Pancreas (tissue), 10 donors: Measurements from ENCODE around the gene LMBRD1. TPM values are rescaled to one million over a fixed set of nuclear protein-coding genes. Genes with fewer than 3 reads are reported as not detected.
"Not testable (repeated sequence)": the region's sequence is repeated elsewhere in the genome, so short reads cannot be mapped to it uniquely, and the experiment has no call there.

Source experiments
- ATAC-seq, 4 donors: fragments of 200-7000 bp; cut with Tn5 transposase; one replicate each; pipeline versions ENCODE4 v1.8.0 to v1.9.1; 2020; ENCODE audit warnings: mild to moderate bottlenecking in 4 of 4, moderate library complexity in 4 of 4
- DNase-seq, 6 donors: peaks; one replicate each; pipeline ENCODE4 v3.0.0-alpha.2; 2020
- FAIRE-seq: peaks from 2 replicates; lab custom pipeline; 2012; peaks lifted over from hg19 to GRCh38; lab: Jason Lieb, UNC
- H3K27ac ChIP-seq, 4 donors: fragments of 200-600 bp; sonication (generic); 1 replicate in 3 of 4; 2 replicates in 1 of 4; pipeline versions ENCODE4 v1.5.0 to v1.8.0; 2020
- H3K27me3 ChIP-seq, 4 donors: fragments of 200-600 bp; one replicate each; pipeline ENCODE4 v1.8.0; 2021
- H3K36me3 ChIP-seq, 3 donors: fragments of 200-600 bp; sonication (generic) in 1 of 3; one replicate each; pipeline versions ENCODE4 v1.5.0 to v1.8.0; 2020 to 2021
- H3K4me1 ChIP-seq, 3 donors: fragments of 200-600 bp; one replicate each; pipeline ENCODE4 v1.8.0; 2021
- H3K4me3 ChIP-seq, 4 donors: fragments of 200-600 bp; sonication (generic) in 2 of 4; one replicate each; pipeline versions ENCODE4 v1.5.0 to v1.8.0; 2020 to 2021
- H3K9me3 ChIP-seq, 4 donors: fragments of 200-600 bp; one replicate each; pipeline ENCODE4 v1.8.0; 2021
- WGBS, 2 donors: extraction: QIAGEN DNeasy Blood & Tissue Kit; methylation state at CpG; one replicate each; pipeline ENCODE4 v1.1.7; 2013; 5-methylcytosine and 5-hydroxymethylcytosine counted together
- intact Hi-C, 3 donors: fragments of 100-400 bp; cut with DNase I; formaldehyde crosslinking; loops; one replicate each; pipeline versions ENCODE4 v1.11.1 to v1.14.2; 2022
- polyA plus RNA-seq, 2 donors: library from polyadenylated mRNA; stranded (reverse); fragments of 200-250 nt; gene quantifications; one replicate each; pipeline ENCODE4 v1.2.3, GENCODE V29; 2013
- total RNA-seq, 6 donors: library from RNA; stranded (reverse); fragmentation: NEBNext Ultra II Directional in 4 of 6; extraction: Animal tissue kit (Norgen Biotek cat#: 25700) in 4 of 6; gene quantifications; one replicate each; pipeline versions ENCODE4 v1.2.1 to v1.2.4, GENCODE V29; 2021 to 2023
- TF ChIP-seq, protein P1 (sequence below), 4 donors: fragments of 200-600 bp; sonication (generic) in 3 of 4; IDR thresholded peaks; one replicate each; pipeline versions ENCODE4 v1.5.0 to v1.8.0; 2021; ENCODE audit warnings: antibody characterized with exemption in 4 of 4
- donor health status: healthy with polysubstance abuse.
- donor health status: DM: no; HTN: no; CAD: no; lungs with moderate emphysema.
- donor health status: DM: no; HTN: no; CAD: no.
- donor health status: control.
- donor health status: control.
- donor health status: Bipolar disorder and iron deficiency.
- donor health status: DM: yes; HTN: yes; CAD: no.
- donor health status: DM: no; HTN: no; CAD: no.
- donor health status: DM: no; HTN: no; CAD: no.
- donor health status: DM: yes; HTN: yes; CAD: no.

Gene LMBRD1
- total and polyA plus RNA-seq, 8 donors: 16.5 to 50.5 (median 38.7) TPM

DNA sequence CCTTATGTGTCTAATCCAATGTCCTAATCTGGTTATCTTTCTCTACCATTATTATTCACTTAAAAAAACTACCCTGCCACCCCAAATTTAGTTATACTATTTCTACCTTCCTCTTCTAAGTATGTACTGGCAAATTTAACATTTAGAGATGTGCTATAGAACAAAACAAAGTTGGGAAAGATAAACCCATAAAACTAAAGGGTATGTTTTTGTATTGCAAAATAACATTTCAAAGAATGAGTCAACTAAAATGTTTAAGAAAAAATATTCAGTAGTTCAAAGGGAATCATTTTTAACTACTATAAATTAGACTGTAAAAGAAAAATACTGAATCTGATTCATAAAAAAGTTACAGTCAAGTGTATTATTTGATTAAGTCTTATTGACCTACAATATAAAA is 103.0 kb downstream of the LMBRD1 start:
- Histone ChIP-seq H3K36me3 (peaks cover 0 to 11% (median 0%) of the 10 kb centered on the region in 3 donors), H3K4me1 (no peaks in the 10 kb centered on the region), H3K27me3 (no peaks in the 10 kb centered on the region), H3K4me3 (no peak overlapping the region), H3K27ac (no peak overlapping the region), H3K9me3 (no peaks in the 10 kb centered on the region)
- TF ChIP-seq, protein P1, sequence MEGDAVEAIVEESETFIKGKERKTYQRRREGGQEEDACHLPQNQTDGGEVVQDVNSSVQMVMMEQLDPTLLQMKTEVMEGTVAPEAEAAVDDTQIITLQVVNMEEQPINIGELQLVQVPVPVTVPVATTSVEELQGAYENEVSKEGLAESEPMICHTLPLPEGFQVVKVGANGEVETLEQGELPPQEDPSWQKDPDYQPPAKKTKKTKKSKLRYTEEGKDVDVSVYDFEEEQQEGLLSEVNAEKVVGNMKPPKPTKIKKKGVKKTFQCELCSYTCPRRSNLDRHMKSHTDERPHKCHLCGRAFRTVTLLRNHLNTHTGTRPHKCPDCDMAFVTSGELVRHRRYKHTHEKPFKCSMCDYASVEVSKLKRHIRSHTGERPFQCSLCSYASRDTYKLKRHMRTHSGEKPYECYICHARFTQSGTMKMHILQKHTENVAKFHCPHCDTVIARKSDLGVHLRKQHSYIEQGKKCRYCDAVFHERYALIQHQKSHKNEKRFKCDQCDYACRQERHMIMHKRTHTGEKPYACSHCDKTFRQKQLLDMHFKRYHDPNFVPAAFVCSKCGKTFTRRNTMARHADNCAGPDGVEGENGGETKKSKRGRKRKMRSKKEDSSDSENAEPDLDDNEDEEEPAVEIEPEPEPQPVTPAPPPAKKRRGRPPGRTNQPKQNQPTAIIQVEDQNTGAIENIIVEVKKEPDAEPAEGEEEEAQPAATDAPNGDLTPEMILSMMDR (IDR thresholded peaks at IDR 0.05): no peak
- intact Hi-C loops: no loop called here
- FAIRE-seq (no peak), ATAC-seq (no peak), DNase-seq (no peak)

DNA sequence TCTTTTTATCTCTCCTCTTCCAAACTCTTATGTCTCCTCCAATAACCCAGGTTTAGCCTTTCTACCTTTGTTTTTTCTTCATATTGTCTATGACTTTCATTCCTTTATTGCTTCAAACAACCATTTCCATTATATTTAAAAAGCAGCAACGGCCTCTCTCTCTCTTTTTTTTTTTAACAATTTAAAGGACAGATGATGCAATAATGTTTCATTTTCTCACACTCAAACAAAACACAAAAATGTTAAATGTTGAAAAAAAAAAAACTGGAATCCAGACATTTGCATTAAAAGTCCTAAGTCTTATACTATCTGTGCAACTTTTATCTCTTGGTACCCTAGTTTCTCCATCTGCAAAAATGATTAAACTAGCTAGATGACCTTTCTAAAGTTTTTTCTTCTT is 105.8 kb downstream of the LMBRD1 start:
- Histone ChIP-seq H3K4me1 (no peaks in the 10 kb centered on the region), H3K36me3 (no peaks in the 10 kb centered on the region), H3K9me3 (no peaks in the 10 kb centered on the region), H3K4me3 (no peak overlapping the region), H3K27me3 (no peaks in the 10 kb centered on the region), H3K27ac (no peak overlapping the region)
- intact Hi-C loops: no loop called here
- FAIRE-seq: no peak
- no peak for DNase-seq
- ATAC-seq: no peak
- TF ChIP-seq, protein P1 (IDR thresholded peaks at IDR 0.05): no peak
- 93% methylated on average over 1 of the region's 1 CpG for WGBS, 2 donors

DNA sequence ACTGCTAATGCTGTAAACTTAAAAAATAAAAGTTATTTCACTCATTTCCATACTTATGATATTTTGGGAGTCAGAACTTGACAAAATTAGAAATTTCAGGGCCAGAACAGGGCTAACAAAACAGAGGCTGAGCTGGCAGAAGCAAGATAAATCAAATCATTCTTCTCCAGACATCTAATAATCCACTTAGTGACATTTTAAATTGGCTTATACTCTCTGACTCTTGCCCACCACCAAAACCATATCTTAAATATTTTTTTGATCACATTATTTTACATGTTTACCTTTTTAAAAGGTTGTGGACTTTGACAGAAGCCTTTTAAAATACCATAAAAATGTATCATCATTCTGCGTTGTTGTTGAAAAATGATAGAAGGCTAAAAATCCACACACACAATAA is 116.5 kb downstream of the LMBRD1 start:
- TF ChIP-seq, protein P1 (IDR thresholded peaks at IDR 0.05): no peak
- no peak overlapping the region for H3K4me3 ChIP-seq
- peaks cover 0 to 10% (median 0%) of the 10 kb centered on the region in 3 donors for H3K36me3 ChIP-seq
- DNase-seq (no peak), ATAC-seq (no peak), FAIRE-seq (no peak)
- no peaks in the 10 kb centered on the region for H3K27me3 ChIP-seq
- no peaks in the 10 kb centered on the region for H3K4me1 ChIP-seq
- intact Hi-C loops: no loop called here
- WGBS, 2 donors: 96 to 99% methylated on average over 1 of the region's 1 CpG
- no peak overlapping the region for H3K27ac ChIP-seq
- H3K9me3 ChIP-seq: no peaks in the 10 kb centered on the region

DNA sequence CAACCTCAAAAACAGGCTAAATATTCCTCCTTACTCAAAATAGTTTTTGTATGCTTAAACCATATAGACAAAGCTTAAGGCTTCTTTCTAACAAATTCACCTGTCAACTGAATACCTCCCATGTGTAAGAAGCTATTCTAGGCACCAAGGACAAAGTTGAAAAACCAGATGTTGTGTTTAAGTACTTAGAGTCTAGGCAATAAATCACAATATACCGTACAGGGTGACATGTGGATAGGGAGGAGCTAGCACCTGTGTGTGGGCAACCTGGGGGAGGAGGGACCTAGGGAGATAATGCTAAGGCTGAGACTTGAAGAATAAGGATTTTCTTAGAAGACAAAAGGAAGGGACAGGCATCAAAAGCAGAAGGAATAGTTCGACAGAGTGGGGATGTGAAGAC is 123.5 kb downstream of the LMBRD1 start:
- H3K4me1 ChIP-seq: no peaks in the 10 kb centered on the region
- DNase-seq (no peak), ATAC-seq (no peak), FAIRE-seq (no peak)
- peaks cover 0 to 33% (median 0%) of the 10 kb centered on the region in 3 donors for H3K36me3 ChIP-seq
- H3K27ac ChIP-seq: no peak overlapping the region
- no peaks in the 10 kb centered on the region for H3K27me3 ChIP-seq
- TF ChIP-seq, protein P1 (IDR thresholded peaks at IDR 0.05): no peak
- intact Hi-C loops: no loop called here
- 66 to 69% methylated on average over 2 of the region's 2 CpGs for WGBS, 2 donors
- no peaks in the 10 kb centered on the region for H3K9me3 ChIP-seq
- H3K4me3 ChIP-seq: no peak overlapping the region

DNA sequence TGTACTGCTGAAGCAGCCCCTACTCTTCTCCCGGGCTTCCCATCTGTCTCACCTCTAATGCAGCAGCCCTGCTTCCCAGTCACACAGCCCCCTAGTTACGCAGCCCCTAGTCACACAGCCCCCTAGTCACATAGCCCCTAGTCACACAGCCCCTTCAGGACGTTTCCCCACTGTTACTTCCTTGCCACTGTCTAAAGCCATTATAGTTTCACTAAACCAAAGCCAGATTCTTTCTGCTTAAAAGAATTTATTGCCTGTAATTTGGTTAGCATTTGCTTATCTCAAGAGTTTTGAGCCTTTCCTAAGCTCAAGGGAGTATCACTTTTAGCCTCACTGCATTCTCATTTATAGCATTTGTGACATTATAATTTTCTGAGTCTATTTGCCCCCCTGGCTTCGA is 127.9 kb downstream of the LMBRD1 start:
- Histone ChIP-seq H3K27me3 (no peaks in the 10 kb centered on the region), H3K27ac (no peak overlapping the region), H3K36me3 (peaks cover 0 to 9% (median 0%) of the 10 kb centered on the region in 3 donors), H3K9me3 (no peaks in the 10 kb centered on the region), H3K4me3 (no peak overlapping the region), H3K4me1 (no peaks in the 10 kb centered on the region)
- no peak for ATAC-seq
- no peak for FAIRE-seq
- 77% methylated on average over 4 of the region's 4 CpGs for WGBS, 2 donors
- intact Hi-C loops: no loop called here
- no peak for DNase-seq
- TF ChIP-seq, protein P1 (IDR thresholded peaks at IDR 0.05): no peak

DNA sequence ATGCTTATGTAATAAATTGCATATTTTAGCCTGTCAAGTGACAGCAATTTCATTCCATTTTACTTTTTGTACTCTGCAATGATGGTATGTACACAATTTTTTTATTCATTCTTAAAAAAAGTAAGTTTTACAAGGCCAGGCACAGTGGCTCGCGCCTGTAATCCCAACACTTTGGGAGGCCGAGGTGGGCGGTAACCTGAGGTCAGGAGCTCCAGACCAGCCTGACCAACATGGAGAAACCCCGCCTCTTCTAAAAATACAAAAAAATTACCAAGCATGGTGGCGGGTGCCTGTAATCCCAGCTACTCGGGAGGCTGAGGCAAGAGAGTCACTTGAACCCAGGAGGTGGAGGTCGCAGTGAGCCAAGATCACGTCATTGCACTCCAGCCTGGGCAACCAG is 130.0 kb downstream of the LMBRD1 start:
- H3K27me3 ChIP-seq, H3K4me3 ChIP-seq, ATAC-seq, H3K27ac ChIP-seq, intact Hi-C loops, H3K9me3 ChIP-seq, H3K36me3 ChIP-seq, H3K4me1 ChIP-seq, DNase-seq, FAIRE-seq: not testable (repeated sequence)
- WGBS, 2 donors: 93 to 94% methylated on average over 9 of the region's 9 CpGs
